Stomach (tissue), 9 donors: ENCODE measurements around the gene TLE3. TPM values are rescaled to one million over a fixed set of nuclear protein-coding genes. Genes with fewer than 3 reads are reported as not detected.

Experiments used
- DNase-seq, 2 donors: peaks; one replicate each; pipeline versions ENCODE4 v3.0.0 to v3.0.0-alpha.2; 2013 to 2019
- H3K27ac ChIP-seq, 5 donors: fragments of 200-600 bp in 4 of 5; sonication (generic) in 4 of 5; one replicate each; pipeline ENCODE4 v1.5.1; 2013 to 2019; ENCODE audit warnings: mild to moderate bottlenecking in 1 of 5, moderate library complexity in 1 of 5
- H3K27me3 ChIP-seq, 3 donors: fragments of 200-600 bp; sonication (generic); one replicate each; pipeline ENCODE4 v1.5.1; 2017 to 2019; ENCODE audit warnings: mixed run types in 1 of 3
- H3K36me3 ChIP-seq, 4 donors: fragments of 200-600 bp; sonication (generic); 1 replicate in 3 of 4; 2 replicates in 1 of 4; pipeline ENCODE4 v1.5.1; 2016 to 2019
- H3K4me1 ChIP-seq, 4 donors: fragments of 200-600 bp; sonication (generic); one replicate each; pipeline ENCODE4 v1.5.1; 2016 to 2019
- H3K4me3 ChIP-seq, 4 donors: fragments of 200-600 bp; sonication (generic) in 3 of 4; one replicate each; pipeline ENCODE4 v1.5.1; 2016 to 2019; ENCODE audit warnings: mild to moderate bottlenecking in 1 of 4
- H3K9me3 ChIP-seq, 4 donors: fragments of 200-600 bp; sonication (generic); one replicate each; pipeline ENCODE4 v1.5.1; 2016 to 2019
- CTCF ChIP-seq, 7 experiments: fragments of 450-650 bp in 4 of 7; fragments of 200-600 bp in 3 of 7; sonication (generic) in 3 of 7; IDR thresholded peaks; one replicate each; pipeline ENCODE4 v1.5.1; 2016 to 2019; ENCODE audit warnings: antibody characterized with exemption in 7 of 7, control low read depth in 2 of 7, mild to moderate bottlenecking in 1 of 7
- EP300 ChIP-seq: sonication (generic); formaldehyde crosslinking; IDR thresholded peaks from one replicate; pipeline ENCODE4 v1.6.1; 2017; ENCODE audit warnings: antibody characterized with exemption
- POLR2A ChIP-seq, 4 donors: fragments of 450-650 bp; IDR thresholded peaks; one replicate each; pipeline ENCODE4 v1.6.1; 2016; ENCODE audit warnings: antibody characterized with exemption in 4 of 4, control low read depth in 2 of 4, mild to moderate bottlenecking in 1 of 4, moderate library complexity in 1 of 4
- POLR2AphosphoS5 ChIP-seq, 3 donors: sonication (generic); formaldehyde crosslinking; IDR thresholded peaks; one replicate each; pipeline ENCODE4 v1.6.1; 2016; ENCODE audit warnings: antibody characterized with exemption in 3 of 3
- WGBS, 5 donors: extraction: QIAGEN DNeasy Blood & Tissue Kit in 3 of 5; methylation state at CpG; one replicate each; pipeline versions ENCODE4 v1.1.5 to v1.1.7; 2013 to 2018; 5-methylcytosine and 5-hydroxymethylcytosine counted together
- intact Hi-C: fragments of 100-400 bp; cut with DNase I; formaldehyde crosslinking; loops from one replicate; pipeline ENCODE4 v1.15.1; 2023; ENCODE audit warnings: low total_unique reads
- polyA plus RNA-seq, 3 donors: library from polyadenylated mRNA; stranded (reverse); fragments of 200-250 nt; gene quantifications; one replicate each; pipeline ENCODE4 v1.2.3, GENCODE V29; 2013
- total RNA-seq, 5 donors: library from RNA; depleted of rRNA; stranded (reverse); fragments of >200 nt; gene quantifications; one replicate each; pipeline versions ENCODE4 v1.1.0 to v1.2.3, GENCODE V29; 2014 to 2016
- donor health status: healthy with polysubstance abuse.
- donor health status: Bipolar disorder and iron deficiency.
- donor health status: healthy.

TLE3 gene
- total and polyA plus RNA-seq, 8 donors, result 13.3 to 186 (median 30.9) TPM

- no peak for TF ChIP-seq POLR2AphosphoS5 (IDR thresholded peaks at IDR 0.05)
- TF ChIP-seq POLR2A (IDR thresholded peaks at IDR 0.05), result no peak
- no peak for TF ChIP-seq EP300
- TF ChIP-seq CTCF (IDR thresholded peaks at IDR 0.05), result no peak
Measured at GRCh38 chr15:70099967-70100473, 2.3 kb upstream of the TLE3 start.

GRCh38 chr15:70099167-70099966 is 1.6 kb upstream of the TLE3 start:
- no peaks in the 10 kb centered on the region for H3K36me3 ChIP-seq
- H3K9me3 ChIP-seq, result no peaks in the 10 kb centered on the region
- H3K4me3 ChIP-seq, result peak overlapping the region; percentile 92 to 98 (median 96)
- TF ChIP-seq CTCF (IDR thresholded peaks at IDR 0.05) (no peak), POLR2A (IDR thresholded peaks at IDR 0.05) (peak in 2 of 4 donors; percentile 59 to 90), POLR2AphosphoS5 (IDR thresholded peaks at IDR 0.05) (peak; percentile 81 to 94 (median 86)), EP300 (no peak)
- no peaks in the 10 kb centered on the region for H3K27me3 ChIP-seq
- peaks cover 38 to 62% (median 55%) of the 10 kb centered on the region in 4 donors for H3K4me1 ChIP-seq
- intact Hi-C loops, result no loop called here
- H3K27ac ChIP-seq, result peak overlapping the region; percentile 82 to 99 (median 97)
- 0 to 1% (median 0%) methylated on average over 49 to 69 of the region's 69 CpGs for WGBS, 5 donors
- peak; percentile 100 for DNase-seq

More at GRCh38 chr15:70099967-70100473, 2.3 kb upstream of the TLE3 start:
- peak overlapping the region; percentile 29 to 44 (median 34) for H3K4me3 ChIP-seq
- no peaks in the 10 kb centered on the region for H3K9me3 ChIP-seq
- H3K4me1 ChIP-seq, result peaks cover 32 to 60% (median 52%) of the 10 kb centered on the region in 4 donors
- intact Hi-C loops, result no loop called here
- peak in 1 of 2 donors; percentile 73 for DNase-seq
- H3K36me3 ChIP-seq, result no peaks in the 10 kb centered on the region
- H3K27ac ChIP-seq, result peak overlapping the region; percentile 65 to 99 (median 97)
- WGBS, 5 donors, result 0 to 2% (median 1%) methylated on average over 17 of the region's 17 CpGs
- H3K27me3 ChIP-seq, result no peaks in the 10 kb centered on the region

GRCh38 chr15:70098461-70099166 is 897 bp upstream of the TLE3 start:
- intact Hi-C loops, result no loop called here

More at GRCh38 chr15:70098461-70099166, 897 bp upstream of the TLE3 start:
- 1 to 3% (median 2%) methylated on average over 16 to 60 of the region's 60 CpGs for WGBS, 5 donors
- TF ChIP-seq POLR2AphosphoS5 (IDR thresholded peaks at IDR 0.05) (peak in 2 of 3 donors; percentile 7 to 22), EP300 (no peak), CTCF (IDR thresholded peaks at IDR 0.05) (no peak)
- peak overlapping the region; percentile 92 to 98 (median 96) for H3K4me3 ChIP-seq
- no peaks in the 10 kb centered on the region for H3K36me3 ChIP-seq
- no peaks in the 10 kb centered on the region for H3K27me3 ChIP-seq
- H3K27ac ChIP-seq, result peak overlapping the region; percentile 82 to 99 (median 97)
- H3K9me3 ChIP-seq, result no peaks in the 10 kb centered on the region
- peaks cover 46 to 63% (median 61%) of the 10 kb centered on the region in 4 donors for H3K4me1 ChIP-seq
- DNase-seq, result peak; percentile 67 to 81
